K562 (cell line): Measurements from ENCODE around the gene OTX2. TPM values are rescaled to one million over a fixed set of nuclear protein-coding genes. Genes with fewer than 3 reads are reported as not detected.

ENCODE experiments used
- ATAC-seq: fragments of 200-7000 bp; cut with Tn5 transposase; 3 replicates; pipeline ENCODE4 v1.9.1; 2020; ENCODE audit warnings: moderate library complexity
- BruUV-seq: library from RNA; stranded (reverse); fragments of 400-500 nt; replicated peaks from 2 replicates; lab custom pipeline; 2021; lab: Mats Ljungman, UMichigan
- CTCF ChIA-PET: fragments of 300-600 bp; formaldehyde crosslinking; extraction: SDS; loops from one replicate; lab custom pipeline; 2021; ENCODE audit warnings: low intra/inter-chr PET ratio; lab: Yijun Ruan, JAX
- POLR2A ChIA-PET: fragments of 300-600, 350-650 bp; sonication (Branson Sonifier 250); formaldehyde crosslinking; extraction: SDS; loops from one replicate; lab custom pipeline; 2021; ENCODE audit warnings: antibody characterized with exemption, inconsistent platforms; lab: Yijun Ruan, JAX
- DNase-seq, 4 experiments: peaks; one replicate each; pipeline versions ENCODE4 v3.0.0 to v3.0.0-alpha.2; 2011 to 2018; ENCODE audit warnings: low spot score in 3 of 4, mixed read lengths in 3 of 4; ENCODE audit errors: extremely low read depth in 1 of 4
- FAIRE-seq: peaks from 2 replicates; lab custom pipeline; 2011; peaks lifted over from hg19 to GRCh38; lab: Jason Lieb, UNC
- H2AFZ ChIP-seq: 2 replicates; pipeline ENCODE4 v1.6.0; 2011; ENCODE audit warnings: low read depth, low read length, control low read depth, inconsistent platforms
- H3K27ac ChIP-seq: fragments of 200-600 bp; 3 replicates; pipeline ENCODE4 v1.8.0; 2011; ENCODE audit warnings: low read depth, mild to moderate bottlenecking, control low read depth, inconsistent platforms, low read length, moderate library complexity, mixed read lengths; ENCODE audit errors: extremely low read depth
- H3K27me3 ChIP-seq, 2 experiments: fragments of 300-600 bp in 1 of 2; 2 replicates in 1 of 2; 3 replicates in 1 of 2; pipeline versions ENCODE4 v1.6.0 to v1.8.0; 2011; ENCODE audit warnings: inconsistent platforms in 2 of 2, low read length in 2 of 2, mild to moderate bottlenecking in 1 of 2, mixed read lengths in 1 of 2, moderate library complexity in 1 of 2; ENCODE audit not compliant: control insufficient read depth in 2 of 2, insufficient read depth in 2 of 2
- H3K36me3 ChIP-seq: fragments of 300-600 bp; 3 replicates; pipeline ENCODE4 v1.8.0; 2011; ENCODE audit warnings: mild to moderate bottlenecking, low read length, inconsistent platforms; ENCODE audit not compliant: control insufficient read depth, insufficient read depth
- H3K4me1 ChIP-seq, 2 experiments: fragments of 200-600 bp in 1 of 2; replicated peaks in 1 of 2; 2 replicates in 1 of 2; 3 replicates in 1 of 2; pipeline versions ENCODE4 v1.5.1 to v1.8.0; 2011; ENCODE audit warnings: inconsistent platforms in 2 of 2, low read length in 2 of 2, mild to moderate bottlenecking in 1 of 2, mixed read lengths in 1 of 2, moderate library complexity in 1 of 2; ENCODE audit not compliant: control insufficient read depth in 2 of 2, insufficient read depth in 2 of 2
- H3K4me2 ChIP-seq: 2 replicates; pipeline ENCODE4 v1.6.1; 2011; ENCODE audit warnings: low read length, control low read depth, inconsistent platforms, mixed read lengths; ENCODE audit not compliant: insufficient read depth
- H3K4me3 ChIP-seq: fragments of 200-600 bp; sonication (generic), shearing (Covaris generic); 2 replicates; pipeline ENCODE4 v1.5.1; 2016; ENCODE audit warnings: control low read depth, inconsistent platforms
- H3K79me2 ChIP-seq: fragments of 200-600 bp; 3 replicates; pipeline ENCODE4 v1.8.0; 2011; ENCODE audit warnings: low read length, inconsistent platforms; ENCODE audit not compliant: control insufficient read depth, insufficient read depth
- H3K9ac ChIP-seq, 2 experiments: 2 replicates each; pipeline versions ENCODE4 v1.6.0 to v1.6.1; 2011; ENCODE audit warnings: low read depth in 2 of 2, low read length in 2 of 2, control low read depth in 1 of 2, inconsistent platforms in 1 of 2, mild to moderate bottlenecking in 1 of 2, mixed read lengths in 1 of 2; ENCODE audit not compliant: insufficient read depth in 1 of 2
- H3K9me1 ChIP-seq: one replicate; pipeline ENCODE4 v1.6.0; 2011; ENCODE audit warnings: inconsistent platforms, mild to moderate bottlenecking, low read length, moderate library complexity; ENCODE audit not compliant: control insufficient read depth, insufficient read depth
- H3K9me3 ChIP-seq: replicated peaks from 2 replicates; pipeline ENCODE4 v1.5.1; 2011; ENCODE audit warnings: low read depth, low read length, inconsistent platforms; ENCODE audit not compliant: control insufficient read depth, insufficient read depth
- H4K20me1 ChIP-seq: replicated peaks from 2 replicates; pipeline ENCODE4 v1.6.1; 2011; ENCODE audit warnings: low read length, inconsistent platforms, mixed read lengths; ENCODE audit not compliant: control insufficient read depth, insufficient read depth
- BRD4 ChIP-seq: fragments of 200-600 bp; sonication (generic); IDR thresholded peaks from 2 replicates; pipeline ENCODE4 v1.6.1; 2017; ENCODE audit warnings: inconsistent platforms
- FOXP4 ChIP-seq: sonication (generic); formaldehyde crosslinking; IDR thresholded peaks from 2 replicates; pipeline ENCODE4 v1.8.0; 2022; ENCODE audit warnings: mild to moderate bottlenecking, missing genetic modification reagents, borderline replicate concordance
- SAP30 ChIP-seq: fragments of 200-600 bp; sonication (generic); IDR thresholded peaks from 2 replicates; pipeline ENCODE4 v1.6.1; 2012; ENCODE audit warnings: borderline replicate concordance, low read depth, mild to moderate bottlenecking, moderate library complexity, low read length, control low read depth, inconsistent platforms; ENCODE audit not compliant: insufficient read depth, poor library complexity, severe bottlenecking
- SNRNP70 ChIP-seq: fragments of 200-400 bp; formaldehyde crosslinking; optimal IDR thresholded peaks from 2 replicates; pipeline ENCODE3; 2017; ENCODE audit warnings: low read depth, low read length
- YBX1 ChIP-seq: fragments of 450-650 bp; IDR thresholded peaks from 2 replicates; pipeline ENCODE4 v1.7.1; 2016; ENCODE audit warnings: mild to moderate bottlenecking
- ZBTB7A ChIP-seq: IDR thresholded peaks from 2 replicates; pipeline ENCODE4 v1.6.1; 2011; ENCODE audit warnings: low read depth, mild to moderate bottlenecking, low read length, moderate library complexity, borderline replicate concordance; ENCODE audit not compliant: control insufficient read depth
- ZNF134 ChIP-seq: fragments of 250-450 bp; sonication (Bioruptor Pico); conservative IDR thresholded peaks from 2 replicates; pipeline ENCODE4 v1.4.0; 2020
- WGBS: fragments of 100-300 bp; shearing (Covaris generic); methylation state at CpG from one replicate; pipeline ENCODE4 v1.1.6; 2016; ENCODE audit warnings: low coverage, mixed read lengths; ENCODE audit not compliant: insufficient coverage; ENCODE audit errors: missing lambda C conversion rate; 5-methylcytosine and 5-hydroxymethylcytosine counted together
- in situ Hi-C: fragments of 300-500 bp; cut with MboI; formaldehyde crosslinking; loops from 4 replicates; pipeline ENCODE4 v1.15.0; 2018; ENCODE audit warnings: inconsistent platforms, mixed read lengths
- intact Hi-C: fragments of 100-400 bp; cut with micrococcal nuclease; formaldehyde crosslinking; loops from 2 replicates; pipeline ENCODE4 v1.14.2; 2022
- polyA plus RNA-seq, 8 experiments: library from polyadenylated mRNA; depleted of rRNA in 4 of 8; stranded (reverse) in 5 of 8; unstranded in 3 of 8; fragments of >200 nt; fragmentation: Nextera tagmentation in 2 of 8; fragmentation: Illumina TruSeq in 1 of 8; extraction: Ambion mirVana in 2 of 8; extraction: Trizol in 1 of 8; gene quantifications; 2 replicates each; pipeline versions ENCODE4 v1.2.1 to v1.2.3, GENCODE V29; 2011 to 2014; ENCODE audit warnings: inconsistent platforms in 1 of 8, missing spikeins in 1 of 8
- total RNA-seq, 7 experiments: library from RNA; depleted of rRNA in 6 of 7; stranded (reverse); fragments of >200 nt in 6 of 7; fragmentation: Illumina TruSeq in 2 of 7; extraction: Trizol in 2 of 7; gene quantifications; 2 replicates each; pipeline versions ENCODE4 v1.2.1 to v1.2.3, GENCODE V29; 2011 to 2021; ENCODE audit warnings: low replicate concordance in 1 of 7

Gene OTX2
- total and polyA plus RNA-seq, 9 of the 15 experiments (the other 6 are each of a cell fraction or from before 2014, with no cell fraction given) = not detected

GRCh38 chr14:56798447-56799342, 11.6 kb downstream of the OTX2 start:
- intact Hi-C loops = no loop called here
- Histone ChIP-seq H3K36me3 (no peaks in the 10 kb centered on the region), H3K4me1 (peaks cover 0 to 26% of the 10 kb centered on the region in 2 experiments; a peak in 2 of 5 replicates), H2AFZ (no peak overlapping the region), H3K79me2 (no peaks in the 10 kb centered on the region), H3K27me3 (peaks cover 6 to 48% of the 10 kb centered on the region in 2 experiments; a peak in 4 of 5 replicates), H3K27ac (no peak overlapping the region), H3K9ac (no peak overlapping the region), H4K20me1 (no peaks in the 10 kb centered on the region), H3K9me3 (no peaks in the 10 kb centered on the region), H3K4me2 (no peak overlapping the region), H3K4me3 (no peak overlapping the region), H3K9me1 (no peaks in the 10 kb centered on the region)
- ChIA-PET CTCF (no interaction called here), POLR2A (interaction anchor here (0.5 kb wide), 1 partner anchor 1278 kb away, joined by 5 read pairs; no protein-coding TSS in a partner anchor)
- FAIRE-seq (no peak), DNase-seq (no peak), ATAC-seq (no peak)
- 18% methylated on average over 25 of the region's 41 CpGs for WGBS
- no TSS peak for BruUV-seq
- TF ChIP-seq SAP30 (no peak), ZBTB7A (no peak), SNRNP70 (no peak), FOXP4 (no peak), ZNF134 (CRISPR knock-in tag) (no peak), BRD4 (no peak), YBX1 (no peak)
- in situ Hi-C loops = no loop called here
